GM21447 (cell line): ENCODE data around the gene CD1B.
"Not testable (repeated sequence)": the region's sequence is repeated elsewhere in the genome, so short reads cannot be mapped to it uniquely, and the experiment has no call there.

ENCODE experiments used
- ATAC-seq: cut with Tn5 transposase; IDR thresholded peaks from one replicate; pipeline ENCODE4 v1.9.1; 2021; ENCODE audit not compliant: unreplicated experiment

Gene CD1B

GRCh38 chr1:158331481-158332150 is at the start of gene CD1B:
Gene CD1B (minus strand): TSS chr1:158331531. CDS start chr1:158331423, 108 bp downstream.
- no peak for ATAC-seq

- no peak for ATAC-seq
These were observed 43.5 kb upstream of the CD1B start for GRCh38 chr1:158374860-158375259.

GRCh38 chr1:158374101-158374500 is 42.8 kb upstream of the CD1B start:
- not testable (repeated sequence) for ATAC-seq

- ATAC-seq: peak; percentile 97
These were observed 40.0 kb upstream of the CD1B start for GRCh38 chr1:158371188-158371953.

GRCh38 chr1:158366783-158367182 is 35.5 kb upstream of the CD1B start:
- ATAC-seq: no peak

- ATAC-seq: no peak
These were observed 31.6 kb upstream of the CD1B start for GRCh38 chr1:158362941-158363340.

- ATAC-seq: no peak
These were observed 31.2 kb upstream of the CD1B start for GRCh38 chr1:158362482-158362881.

- ATAC-seq: no peak
These were observed 26.1 kb upstream of the CD1B start for GRCh38 chr1:158357441-158357840.

- no peak for ATAC-seq
These were observed 25.3 kb upstream of the CD1B start for GRCh38 chr1:158356616-158357015.

- ATAC-seq: no peak
These were observed 24.5 kb upstream of the CD1B start for GRCh38 chr1:158355773-158356285.

- ATAC-seq: no peak
These were observed 22.9 kb upstream of the CD1B start for GRCh38 chr1:158354255-158354654.

GRCh38 chr1:158353303-158354075 is 22.2 kb upstream of the CD1B start, which contains the start of gene CD1E:
Gene CD1E (plus strand): TSS chr1:158353894. CDS start chr1:158353989, 95 bp downstream.
- ATAC-seq: no peak

- ATAC-seq: not testable (repeated sequence)
These were observed 17.6 kb upstream of the CD1B start for GRCh38 chr1:158348946-158349345.

GRCh38 chr1:158336413-158336812 is 5.1 kb upstream of the CD1B start:
- not testable (repeated sequence) for ATAC-seq

- ATAC-seq: no peak
These were observed 3.8 kb upstream of the CD1B start for GRCh38 chr1:158335213-158335532.

GRCh38 chr1:158334526-158335212 is 3.3 kb upstream of the CD1B start:
- ATAC-seq: no peak

- no peak for ATAC-seq
These were observed 2.2 kb upstream of the CD1B start for GRCh38 chr1:158333405-158334155.

GRCh38 chr1:158331106-158331425 is 265 bp downstream of the CD1B start:
- no peak for ATAC-seq

- no peak for ATAC-seq
These were observed 783 bp downstream of the CD1B start for GRCh38 chr1:158330391-158331105.

- no peak for ATAC-seq
These were observed 1.6 kb downstream of the CD1B start for GRCh38 chr1:158329733-158330132.
